Peyer's patch (tissue), 4 donors: Measurements from ENCODE around the gene PALLD. TPM values are rescaled to one million over a fixed set of nuclear protein-coding genes. Genes with fewer than 3 reads are reported as not detected.

ENCODE experiments used
- DNase-seq, 3 donors: peaks; one replicate each; pipeline ENCODE4 v3.0.0-alpha.2; 2017 to 2019
- H3K27ac ChIP-seq, 4 donors: fragments of 200-600 bp; sonication (generic); one replicate each; pipeline ENCODE4 v1.5.1; 2016 to 2019
- H3K27me3 ChIP-seq, 2 donors: fragments of 200-600 bp; sonication (generic); one replicate each; pipeline ENCODE4 v1.5.1; 2019
- H3K36me3 ChIP-seq, 3 donors: fragments of 200-600 bp; sonication (generic); one replicate each; pipeline ENCODE4 v1.5.1; 2016 to 2019
- H3K4me1 ChIP-seq, 4 donors: fragments of 200-600 bp; sonication (generic); one replicate each; pipeline ENCODE4 v1.5.1; 2016 to 2019
- H3K4me3 ChIP-seq, 4 donors: fragments of 200-600 bp; sonication (generic); 1 replicate in 3 of 4; 2 replicates in 1 of 4; pipeline ENCODE4 v1.5.1; 2016 to 2019; ENCODE audit warnings: mild to moderate bottlenecking in 1 of 4
- H3K9me3 ChIP-seq, 4 donors: fragments of 200-600 bp; sonication (generic); one replicate each; pipeline ENCODE4 v1.5.1; 2016 to 2019; ENCODE audit warnings: mild to moderate bottlenecking in 1 of 4
- POLR2A ChIP-seq, 2 donors: fragments of 450-650 bp; IDR thresholded peaks; one replicate each; pipeline ENCODE4 v1.5.1; 2017; ENCODE audit warnings: antibody characterized with exemption in 2 of 2, mild to moderate bottlenecking in 2 of 2, moderate library complexity in 2 of 2
- total RNA-seq, 4 donors: library from RNA; depleted of rRNA; stranded (reverse); fragments of >200 nt; gene quantifications; one replicate each; pipeline ENCODE4 v1.1.0, GENCODE V29; 2016
- TF ChIP-seq, protein P1 (sequence below), 6 experiments: fragments of 450-650 bp in 4 of 6; fragments of 200-600 bp in 2 of 6; sonication (generic) in 1 of 6; IDR thresholded peaks; one replicate each; pipeline ENCODE4 v1.5.1; 2017 to 2019; ENCODE audit warnings: antibody characterized with exemption in 6 of 6, mild to moderate bottlenecking in 3 of 6, moderate library complexity in 1 of 6

Gene PALLD
- total RNA-seq, 4 donors from 2014 or later = 68.0 to 175 (median 78.4) TPM

DNA sequence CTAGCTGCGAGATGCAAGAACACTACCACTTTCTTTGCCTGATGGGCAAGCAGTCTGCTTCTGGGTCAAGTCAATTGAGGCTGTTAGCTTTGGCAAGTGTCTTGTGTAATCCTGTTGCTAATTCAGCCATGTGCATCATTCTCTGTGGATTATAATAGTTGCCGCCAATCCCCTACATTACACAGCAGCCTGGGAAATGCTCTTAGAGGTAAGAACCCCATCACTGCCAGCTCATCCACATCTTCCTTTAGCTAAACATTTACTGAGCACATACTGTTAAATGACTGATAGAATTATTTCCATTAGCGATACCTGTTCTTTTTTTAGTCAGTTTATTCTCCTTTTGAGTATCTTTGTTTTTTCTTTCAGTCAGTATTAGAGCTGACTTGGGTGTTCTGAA lies 397.0 kb downstream of the PALLD start:
- DNase-seq = no peak
- TF ChIP-seq POLR2A (IDR thresholded peaks at IDR 0.05) = no peak
- TF ChIP-seq, protein P1, sequence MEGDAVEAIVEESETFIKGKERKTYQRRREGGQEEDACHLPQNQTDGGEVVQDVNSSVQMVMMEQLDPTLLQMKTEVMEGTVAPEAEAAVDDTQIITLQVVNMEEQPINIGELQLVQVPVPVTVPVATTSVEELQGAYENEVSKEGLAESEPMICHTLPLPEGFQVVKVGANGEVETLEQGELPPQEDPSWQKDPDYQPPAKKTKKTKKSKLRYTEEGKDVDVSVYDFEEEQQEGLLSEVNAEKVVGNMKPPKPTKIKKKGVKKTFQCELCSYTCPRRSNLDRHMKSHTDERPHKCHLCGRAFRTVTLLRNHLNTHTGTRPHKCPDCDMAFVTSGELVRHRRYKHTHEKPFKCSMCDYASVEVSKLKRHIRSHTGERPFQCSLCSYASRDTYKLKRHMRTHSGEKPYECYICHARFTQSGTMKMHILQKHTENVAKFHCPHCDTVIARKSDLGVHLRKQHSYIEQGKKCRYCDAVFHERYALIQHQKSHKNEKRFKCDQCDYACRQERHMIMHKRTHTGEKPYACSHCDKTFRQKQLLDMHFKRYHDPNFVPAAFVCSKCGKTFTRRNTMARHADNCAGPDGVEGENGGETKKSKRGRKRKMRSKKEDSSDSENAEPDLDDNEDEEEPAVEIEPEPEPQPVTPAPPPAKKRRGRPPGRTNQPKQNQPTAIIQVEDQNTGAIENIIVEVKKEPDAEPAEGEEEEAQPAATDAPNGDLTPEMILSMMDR (IDR thresholded peaks at IDR 0.05) = no peak
- no peaks in the 10 kb centered on the region for H3K4me1 ChIP-seq
- peaks cover 0 to 79% (median 0%) of the 10 kb centered on the region in 3 donors for H3K36me3 ChIP-seq
- no peak overlapping the region for H3K4me3 ChIP-seq
- no peak overlapping the region for H3K27ac ChIP-seq
- H3K9me3 ChIP-seq = no peaks in the 10 kb centered on the region
- no peaks in the 10 kb centered on the region for H3K27me3 ChIP-seq

DNA sequence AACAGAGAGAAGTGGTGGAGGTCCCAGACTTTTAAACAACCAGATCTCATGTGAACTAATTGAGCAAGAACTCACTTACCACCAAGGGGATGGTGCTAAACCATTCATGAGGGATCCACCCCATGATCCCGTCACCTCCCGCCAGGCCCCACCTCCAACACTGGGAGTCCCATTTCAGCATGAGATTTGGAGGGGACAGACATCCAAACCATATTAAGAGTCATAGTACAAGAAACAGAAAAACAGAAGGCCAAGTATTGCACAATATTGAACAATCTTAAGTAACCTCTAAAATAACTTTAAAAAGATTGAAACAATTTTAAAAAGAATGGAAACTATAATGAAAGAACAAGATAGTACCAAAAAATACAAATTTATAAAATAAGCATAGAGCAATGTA lies 403.2 kb downstream of the PALLD start:
- DNase-seq = no peak
- no peak overlapping the region for H3K4me3 ChIP-seq
- no peaks in the 10 kb centered on the region for H3K4me1 ChIP-seq
- H3K9me3 ChIP-seq = no peaks in the 10 kb centered on the region
- H3K36me3 ChIP-seq = peaks cover 0 to 89% (median 0%) of the 10 kb centered on the region in 3 donors
- TF ChIP-seq, protein P1 (IDR thresholded peaks at IDR 0.05) = no peak
- no peak for TF ChIP-seq POLR2A (IDR thresholded peaks at IDR 0.05)
- no peak overlapping the region for H3K27ac ChIP-seq
- no peaks in the 10 kb centered on the region for H3K27me3 ChIP-seq

DNA sequence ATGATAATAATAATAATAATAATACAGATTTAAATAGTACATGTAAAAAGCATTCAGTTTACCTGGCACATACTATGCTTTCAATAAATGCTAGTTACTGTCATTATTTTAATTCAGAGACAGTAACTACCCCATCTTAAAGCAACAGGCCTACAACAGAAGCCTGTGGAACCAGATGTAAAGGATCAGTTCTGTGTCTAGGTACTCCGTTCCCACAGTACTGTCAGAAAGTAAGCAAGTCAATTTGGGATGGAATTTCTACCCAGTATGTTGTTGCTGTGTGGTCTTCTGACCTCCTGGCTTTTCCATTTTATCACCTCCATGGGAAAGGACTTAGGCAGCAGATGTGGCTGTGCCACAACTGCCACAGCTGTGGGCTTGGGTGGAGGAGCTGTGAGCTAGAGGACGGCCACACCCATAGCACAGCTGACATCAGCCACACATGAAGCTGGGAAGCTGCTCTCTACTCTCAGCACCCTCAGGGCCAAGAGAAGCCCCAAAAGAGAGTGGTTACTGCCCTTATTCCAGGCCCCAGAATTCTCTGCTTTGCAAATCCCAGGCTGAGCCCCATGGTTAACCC lies 410.4 kb downstream of the PALLD start:
- peak overlapping the region in 1 of 4 donors; percentile 57 for H3K27ac ChIP-seq
- no peak for DNase-seq

DNA sequence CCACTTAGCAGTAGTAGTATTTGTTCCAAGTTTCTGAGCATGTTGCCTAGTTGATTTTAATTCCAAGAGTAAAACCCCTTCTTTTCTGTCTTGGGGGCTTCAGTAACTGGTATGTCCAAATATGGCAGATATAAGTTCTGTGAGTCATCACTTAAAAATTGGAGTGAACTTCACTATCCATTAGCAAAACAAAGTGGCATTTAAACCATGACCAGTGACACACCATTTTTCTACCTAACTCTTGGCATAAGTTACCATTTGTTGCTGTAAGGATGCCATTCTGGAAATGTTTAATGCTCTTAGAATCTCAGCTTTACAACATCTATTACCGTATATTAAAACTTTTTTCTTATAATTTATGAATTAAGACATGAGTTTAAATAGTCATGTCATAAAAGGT lies 411.2 kb downstream of the PALLD start:
- TF ChIP-seq, protein P1 (IDR thresholded peaks at IDR 0.05) = no peak
- no peak for TF ChIP-seq POLR2A (IDR thresholded peaks at IDR 0.05)
- peaks cover 0 to 7% (median 0%) of the 10 kb centered on the region in 4 donors for H3K4me1 ChIP-seq
- H3K27ac ChIP-seq = peak overlapping the region in 1 of 4 donors; percentile 57
- H3K4me3 ChIP-seq = no peak overlapping the region
- H3K9me3 ChIP-seq = no peaks in the 10 kb centered on the region
- H3K36me3 ChIP-seq = peaks cover 0 to 43% (median 0%) of the 10 kb centered on the region in 3 donors
- H3K27me3 ChIP-seq = no peaks in the 10 kb centered on the region
- DNase-seq = no peak

More for the DNA sequence above, 410.4 kb downstream of the PALLD start:
- H3K36me3 ChIP-seq = peaks cover 0 to 50% (median 0%) of the 10 kb centered on the region in 3 donors
- H3K27me3 ChIP-seq = no peaks in the 10 kb centered on the region
- no peak for TF ChIP-seq POLR2A (IDR thresholded peaks at IDR 0.05)
- TF ChIP-seq, protein P1 (IDR thresholded peaks at IDR 0.05) = no peak
- H3K4me3 ChIP-seq = no peak overlapping the region
- peaks cover 0 to 7% (median 0%) of the 10 kb centered on the region in 4 donors for H3K4me1 ChIP-seq
- H3K9me3 ChIP-seq = no peaks in the 10 kb centered on the region

DNA sequence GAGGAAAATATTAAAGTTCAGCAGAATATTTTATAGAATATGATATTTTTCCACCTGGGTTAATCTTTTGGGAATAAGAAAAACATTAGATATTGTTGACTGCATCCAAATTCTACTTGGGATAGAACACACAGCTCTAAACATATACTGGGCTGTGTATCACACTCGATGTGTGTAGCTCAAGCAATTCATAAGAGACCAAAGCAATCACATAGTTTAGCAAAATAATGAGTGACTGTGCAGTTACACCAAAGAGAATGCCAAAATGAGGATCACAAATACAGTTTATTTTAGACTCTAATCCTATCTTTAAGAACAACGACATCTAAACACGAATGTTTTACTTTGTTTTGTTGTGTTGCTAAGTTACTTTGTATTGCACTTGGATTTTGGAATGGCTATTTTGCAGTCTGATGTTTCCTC lies 412.0 kb downstream of the PALLD start:
- TF ChIP-seq POLR2A (IDR thresholded peaks at IDR 0.05) = no peak
- TF ChIP-seq, protein P1 (IDR thresholded peaks at IDR 0.05) = no peak
- Histone ChIP-seq H3K36me3 (peaks cover 0 to 37% (median 0%) of the 10 kb centered on the region in 3 donors), H3K4me1 (peaks cover 0 to 7% (median 0%) of the 10 kb centered on the region in 4 donors), H3K27ac (peak overlapping the region in 1 of 4 donors; percentile 57), H3K27me3 (no peaks in the 10 kb centered on the region), H3K4me3 (no peak overlapping the region), H3K9me3 (no peaks in the 10 kb centered on the region)
- DNase-seq = no peak
